Nephron progenitor cell (in vitro differentiated cells): ENCODE results near the gene C2orf49.

Experiments
- DNase-seq: peaks from one replicate; pipeline ENCODE4 v3.0.0; 2021
- H3K27ac Mint-ChIP-seq: 2 replicates; pipeline ENCODE4 v1.8.0; 2021; ENCODE audit warnings: mild to moderate bottlenecking, moderate library complexity, mixed read lengths
- H3K27me3 Mint-ChIP-seq: 2 replicates; pipeline ENCODE4 v1.8.0; 2021; ENCODE audit warnings: mild to moderate bottlenecking, low read depth, mixed read lengths; ENCODE audit not compliant: poor library complexity
- H3K36me3 Mint-ChIP-seq: 2 replicates; pipeline ENCODE4 v1.8.0; 2021; ENCODE audit warnings: low read depth, mixed read lengths
- H3K4me1 Mint-ChIP-seq: 2 replicates; pipeline ENCODE4 v1.8.0; 2021; ENCODE audit warnings: mixed read lengths
- H3K4me3 Mint-ChIP-seq: 2 replicates; pipeline ENCODE4 v1.8.0; 2021; ENCODE audit warnings: mild to moderate bottlenecking, moderate library complexity, mixed read lengths
- H3K9me3 Mint-ChIP-seq: 2 replicates; pipeline ENCODE4 v1.8.0; 2021; ENCODE audit warnings: mild to moderate bottlenecking, moderate library complexity, mixed read lengths
- CTCF ChIP-seq: fragments of 200-600 bp; sonication (generic); IDR thresholded peaks from 2 replicates; pipeline ENCODE4 v1.5.0; 2021; ENCODE audit warnings: antibody characterized with exemption

The C2orf49 gene

GRCh38 chr2:105336786-105337121 lies 586 bp upstream of the C2orf49 start:
- Mint-ChIP-seq H3K4me3 (peak overlapping the region; percentile 96), H3K9me3 (no peaks in the 10 kb centered on the region), H3K27ac (peak overlapping the region; percentile 100), H3K4me1 (peaks cover 31% of the 10 kb centered on the region), H3K36me3 (peaks cover 7% of the 10 kb centered on the region), H3K27me3 (peaks cover 4% of the 10 kb centered on the region)
- DNase-seq: no peak
- TF ChIP-seq CTCF: no peak

GRCh38 chr2:105338020-105338385 lies 663 bp downstream of the C2orf49 start:
- H3K4me3 Mint-ChIP-seq: peak overlapping the region; percentile 96
- H3K27ac Mint-ChIP-seq: peak overlapping the region; percentile 93
- TF ChIP-seq CTCF: no peak
- no peaks in the 10 kb centered on the region for H3K9me3 Mint-ChIP-seq
- DNase-seq: no peak
- no peaks in the 10 kb centered on the region for H3K27me3 Mint-ChIP-seq
- peaks cover 31% of the 10 kb centered on the region for H3K4me1 Mint-ChIP-seq
- peaks cover 16% of the 10 kb centered on the region for H3K36me3 Mint-ChIP-seq

- H3K27ac Mint-ChIP-seq: no peak overlapping the region
- TF ChIP-seq CTCF: no peak
- no peaks in the 10 kb centered on the region for H3K27me3 Mint-ChIP-seq
- peaks cover 22% of the 10 kb centered on the region for H3K36me3 Mint-ChIP-seq
- no peaks in the 10 kb centered on the region for H3K9me3 Mint-ChIP-seq
- peak overlapping the region; percentile 96 for H3K4me3 Mint-ChIP-seq
- H3K4me1 Mint-ChIP-seq: peaks cover 31% of the 10 kb centered on the region
- DNase-seq: no peak
Observed at GRCh38 chr2:105339414-105339813, 2.1 kb downstream of the C2orf49 start.

GRCh38 chr2:105344704-105345345 lies 7.5 kb downstream of the C2orf49 start:
- no peaks in the 10 kb centered on the region for H3K9me3 Mint-ChIP-seq
- peak; percentile 28 for TF ChIP-seq CTCF
- H3K4me3 Mint-ChIP-seq: no peak overlapping the region
- peaks cover 39% of the 10 kb centered on the region for H3K36me3 Mint-ChIP-seq
- no peak for DNase-seq
- H3K27ac Mint-ChIP-seq: no peak overlapping the region
- no peaks in the 10 kb centered on the region for H3K4me1 Mint-ChIP-seq
- H3K27me3 Mint-ChIP-seq: no peaks in the 10 kb centered on the region

- H3K36me3 Mint-ChIP-seq: peaks cover 84% of the 10 kb centered on the region
- no peak for DNase-seq
- peaks cover 17% of the 10 kb centered on the region for H3K9me3 Mint-ChIP-seq
- no peak overlapping the region for H3K4me3 Mint-ChIP-seq
- H3K27ac Mint-ChIP-seq: no peak overlapping the region
- no peak for TF ChIP-seq CTCF
- no peaks in the 10 kb centered on the region for H3K4me1 Mint-ChIP-seq
- no peaks in the 10 kb centered on the region for H3K27me3 Mint-ChIP-seq
Observed at GRCh38 chr2:105357122-105357521, 19.8 kb downstream of the C2orf49 start.

- H3K4me3 Mint-ChIP-seq: no peak overlapping the region
- no peak overlapping the region for H3K27ac Mint-ChIP-seq
- peaks cover 72% of the 10 kb centered on the region for H3K36me3 Mint-ChIP-seq
- TF ChIP-seq CTCF: no peak
- H3K9me3 Mint-ChIP-seq: peaks cover 17% of the 10 kb centered on the region
- peaks cover 3% of the 10 kb centered on the region for H3K27me3 Mint-ChIP-seq
- no peaks in the 10 kb centered on the region for H3K4me1 Mint-ChIP-seq
- DNase-seq: no peak
Observed at GRCh38 chr2:105358593-105358992, 21.3 kb downstream of the C2orf49 start.
